Body of pancreas (tissue), 4 donors: ENCODE data around the gene CTSE.

ENCODE experiments used
- POLR2A ChIP-seq, 3 donors: fragments of 450-650 bp; IDR thresholded peaks; one replicate each; pipeline ENCODE4 v1.6.1; 2016; ENCODE audit warnings: antibody characterized with exemption in 3 of 3, mild to moderate bottlenecking in 2 of 3
- TF ChIP-seq, protein P1 (sequence below), 7 experiments: fragments of 450-650 bp in 4 of 7; fragments of 200-600 bp in 3 of 7; sonication (generic) in 3 of 7; IDR thresholded peaks; one replicate each; pipeline ENCODE4 v1.5.1; 2016 to 2019; ENCODE audit warnings: antibody characterized with exemption in 7 of 7

GRCh38 chr1:205971082-205971481 is 52.6 kb downstream of the CTSE start:
- TF ChIP-seq POLR2A (IDR thresholded peaks at IDR 0.05), result no peak
- TF ChIP-seq, protein P1, sequence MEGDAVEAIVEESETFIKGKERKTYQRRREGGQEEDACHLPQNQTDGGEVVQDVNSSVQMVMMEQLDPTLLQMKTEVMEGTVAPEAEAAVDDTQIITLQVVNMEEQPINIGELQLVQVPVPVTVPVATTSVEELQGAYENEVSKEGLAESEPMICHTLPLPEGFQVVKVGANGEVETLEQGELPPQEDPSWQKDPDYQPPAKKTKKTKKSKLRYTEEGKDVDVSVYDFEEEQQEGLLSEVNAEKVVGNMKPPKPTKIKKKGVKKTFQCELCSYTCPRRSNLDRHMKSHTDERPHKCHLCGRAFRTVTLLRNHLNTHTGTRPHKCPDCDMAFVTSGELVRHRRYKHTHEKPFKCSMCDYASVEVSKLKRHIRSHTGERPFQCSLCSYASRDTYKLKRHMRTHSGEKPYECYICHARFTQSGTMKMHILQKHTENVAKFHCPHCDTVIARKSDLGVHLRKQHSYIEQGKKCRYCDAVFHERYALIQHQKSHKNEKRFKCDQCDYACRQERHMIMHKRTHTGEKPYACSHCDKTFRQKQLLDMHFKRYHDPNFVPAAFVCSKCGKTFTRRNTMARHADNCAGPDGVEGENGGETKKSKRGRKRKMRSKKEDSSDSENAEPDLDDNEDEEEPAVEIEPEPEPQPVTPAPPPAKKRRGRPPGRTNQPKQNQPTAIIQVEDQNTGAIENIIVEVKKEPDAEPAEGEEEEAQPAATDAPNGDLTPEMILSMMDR (IDR thresholded peaks at IDR 0.05), result no peak
